ENCODE results near the gene MACROD2. TPM values are rescaled to one million over a fixed set of nuclear protein-coding genes. Genes with fewer than 3 reads are reported as not detected.

Gene MACROD2
- total RNA-seq, 4 donors from 2014 or later: 4.0 to 14.1 (median 10.4) TPM

DNA sequence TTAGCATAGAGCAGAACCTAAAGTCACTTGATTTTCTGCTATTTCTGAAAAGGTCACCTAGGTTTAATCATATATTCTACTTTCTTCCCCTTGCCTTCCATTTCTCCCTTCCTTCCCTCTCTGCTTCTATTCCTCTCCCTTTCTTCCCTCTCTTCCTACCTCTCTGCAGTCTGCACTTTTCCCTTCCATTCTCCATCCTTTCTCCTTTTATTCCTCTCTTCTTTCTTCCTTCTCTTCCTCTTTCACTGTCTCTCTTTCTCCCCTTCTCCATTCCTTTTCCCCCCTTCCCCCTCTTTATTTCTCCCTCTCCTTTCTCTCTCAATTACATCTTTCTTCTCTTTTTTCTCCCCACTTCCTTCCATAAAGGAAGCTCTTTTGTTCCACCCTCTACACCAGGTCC, 1391.9 kb downstream of the MACROD2 start:
- Histone ChIP-seq H3K27me3 (no peaks in the 10 kb centered on the region), H3K36me3 (no peaks in the 10 kb centered on the region), H3K4me1 (no peaks in the 10 kb centered on the region), H3K27ac (no peak overlapping the region), H3K9me3 (no peaks in the 10 kb centered on the region), H3K4me3 (no peak overlapping the region)
- DNase-seq (ENCODE audit: low spot score in 2 of 2): no peak
- TF ChIP-seq, protein P1, sequence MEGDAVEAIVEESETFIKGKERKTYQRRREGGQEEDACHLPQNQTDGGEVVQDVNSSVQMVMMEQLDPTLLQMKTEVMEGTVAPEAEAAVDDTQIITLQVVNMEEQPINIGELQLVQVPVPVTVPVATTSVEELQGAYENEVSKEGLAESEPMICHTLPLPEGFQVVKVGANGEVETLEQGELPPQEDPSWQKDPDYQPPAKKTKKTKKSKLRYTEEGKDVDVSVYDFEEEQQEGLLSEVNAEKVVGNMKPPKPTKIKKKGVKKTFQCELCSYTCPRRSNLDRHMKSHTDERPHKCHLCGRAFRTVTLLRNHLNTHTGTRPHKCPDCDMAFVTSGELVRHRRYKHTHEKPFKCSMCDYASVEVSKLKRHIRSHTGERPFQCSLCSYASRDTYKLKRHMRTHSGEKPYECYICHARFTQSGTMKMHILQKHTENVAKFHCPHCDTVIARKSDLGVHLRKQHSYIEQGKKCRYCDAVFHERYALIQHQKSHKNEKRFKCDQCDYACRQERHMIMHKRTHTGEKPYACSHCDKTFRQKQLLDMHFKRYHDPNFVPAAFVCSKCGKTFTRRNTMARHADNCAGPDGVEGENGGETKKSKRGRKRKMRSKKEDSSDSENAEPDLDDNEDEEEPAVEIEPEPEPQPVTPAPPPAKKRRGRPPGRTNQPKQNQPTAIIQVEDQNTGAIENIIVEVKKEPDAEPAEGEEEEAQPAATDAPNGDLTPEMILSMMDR (IDR thresholded peaks at IDR 0.05): no peak
- TF ChIP-seq EP300 (IDR thresholded peaks at IDR 0.05) (no peak), POLR2A (IDR thresholded peaks at IDR 0.05) (no peak)

DNA sequence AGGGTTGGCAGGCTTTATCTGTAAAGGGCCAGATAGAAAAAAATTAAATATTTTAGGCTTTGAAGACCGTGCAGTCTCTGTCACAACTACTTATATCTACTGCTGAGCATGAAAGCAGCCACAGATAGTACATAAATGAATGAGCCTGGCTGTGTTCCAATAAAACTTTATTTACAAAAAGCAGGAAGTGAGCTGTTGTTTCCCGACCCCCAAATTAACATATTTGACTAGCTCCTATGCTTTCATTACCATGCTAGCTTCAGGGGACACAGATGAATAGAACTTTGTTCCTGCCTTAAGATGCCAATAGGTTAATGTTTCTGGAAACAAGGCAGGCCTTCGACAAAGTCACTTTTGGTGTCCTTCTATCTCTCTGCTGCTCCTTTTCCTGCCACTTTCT, 1400.1 kb downstream of the MACROD2 start:
- Histone ChIP-seq H3K9me3 (no peaks in the 10 kb centered on the region), H3K36me3 (no peaks in the 10 kb centered on the region), H3K4me1 (no peaks in the 10 kb centered on the region), H3K27me3 (no peaks in the 10 kb centered on the region), H3K27ac (no peak overlapping the region), H3K4me3 (no peak overlapping the region)
- WGBS, 2 donors: 56 to 62% methylated on average over 3 of the region's 3 CpGs
- TF ChIP-seq, protein P1 (IDR thresholded peaks at IDR 0.05): no peak
- TF ChIP-seq POLR2A (IDR thresholded peaks at IDR 0.05) (no peak), EP300 (IDR thresholded peaks at IDR 0.05) (no peak)
- no peak for DNase-seq (ENCODE audit: low spot score in 2 of 2)

DNA sequence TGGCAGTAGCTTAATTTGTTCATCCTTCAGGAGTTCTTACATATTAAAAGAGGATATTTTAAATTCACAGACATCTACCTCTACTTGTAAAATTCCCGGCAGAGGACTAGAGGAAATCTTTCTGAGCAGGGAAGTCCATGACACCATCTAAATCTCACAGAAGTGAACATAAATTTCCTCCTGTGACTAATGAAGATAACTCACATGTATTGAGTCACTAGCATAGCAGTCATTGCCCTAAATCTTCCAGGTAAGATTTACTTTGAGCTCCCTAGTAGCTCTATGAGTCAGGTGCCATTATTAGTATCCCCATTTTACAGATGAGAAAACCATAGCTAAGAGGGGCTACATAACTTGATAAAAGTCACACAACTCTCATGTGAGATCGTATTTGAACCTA, 1400.7 kb downstream of the MACROD2 start:
- TF ChIP-seq, protein P1 (IDR thresholded peaks at IDR 0.05): no peak
- no peak for TF ChIP-seq POLR2A (IDR thresholded peaks at IDR 0.05)
- no peak for TF ChIP-seq EP300 (IDR thresholded peaks at IDR 0.05)
- Histone ChIP-seq H3K27ac (no peak overlapping the region), H3K27me3 (no peaks in the 10 kb centered on the region), H3K36me3 (no peaks in the 10 kb centered on the region), H3K4me3 (no peak overlapping the region), H3K4me1 (no peaks in the 10 kb centered on the region), H3K9me3 (no peaks in the 10 kb centered on the region)
- 96 to 98% methylated on average over 2 of the region's 2 CpGs for WGBS, 2 donors
- DNase-seq (ENCODE audit: low spot score in 2 of 2): no peak

DNA sequence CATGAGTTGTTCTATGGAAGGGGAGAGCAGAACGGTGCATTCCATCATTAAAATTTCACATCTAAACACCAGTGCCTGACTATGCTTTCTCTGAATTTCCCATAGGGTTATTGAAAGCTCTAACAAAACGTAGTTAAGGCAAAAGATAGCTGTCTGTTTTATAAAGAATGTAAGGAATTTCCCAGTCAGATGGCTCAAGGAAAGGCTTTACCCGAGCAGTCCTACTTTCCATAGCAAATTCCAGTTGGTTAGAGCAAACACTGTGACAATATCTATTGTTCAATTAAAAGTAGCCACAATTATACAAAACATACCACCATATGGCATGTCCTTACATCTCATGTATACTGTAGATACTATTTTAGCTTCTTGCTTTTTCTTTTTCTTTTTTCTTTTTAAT, 1401.6 kb downstream of the MACROD2 start:
- H3K9me3 ChIP-seq: no peaks in the 10 kb centered on the region
- DNase-seq (ENCODE audit: low spot score in 2 of 2): no peak
- no peak for TF ChIP-seq POLR2A (IDR thresholded peaks at IDR 0.05)
- TF ChIP-seq, protein P1 (IDR thresholded peaks at IDR 0.05): no peak
- no peak for TF ChIP-seq EP300 (IDR thresholded peaks at IDR 0.05)
- 30 to 31% methylated on average over 3 of the region's 3 CpGs for WGBS, 2 donors
- no peak overlapping the region for H3K27ac ChIP-seq
- no peak overlapping the region for H3K4me3 ChIP-seq
- H3K36me3 ChIP-seq: no peaks in the 10 kb centered on the region
- no peaks in the 10 kb centered on the region for H3K27me3 ChIP-seq
- H3K4me1 ChIP-seq: no peaks in the 10 kb centered on the region

DNA sequence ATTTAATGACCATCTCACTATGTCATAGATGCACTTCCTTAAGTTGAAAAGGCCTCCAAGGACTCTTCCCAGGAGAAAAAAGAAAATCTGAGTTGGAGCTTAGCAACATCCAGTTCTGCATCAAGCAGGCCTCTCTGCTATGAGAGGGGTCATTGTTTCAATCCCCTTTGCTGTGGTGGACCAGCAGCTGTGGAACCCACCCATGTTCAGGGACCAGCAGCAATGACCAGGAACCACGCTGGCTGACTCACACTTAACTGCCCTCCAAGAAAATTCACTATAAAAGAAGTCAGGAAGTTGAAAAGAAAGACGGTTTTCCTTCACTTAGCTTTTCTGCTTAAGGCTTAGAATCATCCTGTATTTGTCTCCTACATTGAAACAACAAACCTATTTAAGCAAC, 1404.5 kb downstream of the MACROD2 start:
- H3K4me1 ChIP-seq: no peaks in the 10 kb centered on the region
- DNase-seq (ENCODE audit: low spot score in 2 of 2): no peak
- TF ChIP-seq EP300 (IDR thresholded peaks at IDR 0.05): no peak
- TF ChIP-seq, protein P1 (IDR thresholded peaks at IDR 0.05): no peak
- no peak for TF ChIP-seq POLR2A (IDR thresholded peaks at IDR 0.05)
- WGBS, 2 donors: 54 to 64% methylated on average over 2 of the region's 2 CpGs
- H3K27me3 ChIP-seq: no peaks in the 10 kb centered on the region
- H3K27ac ChIP-seq: no peak overlapping the region
- H3K9me3 ChIP-seq: peaks cover 0 to 8% (median 0%) of the 10 kb centered on the region in 4 donors
- no peak overlapping the region for H3K4me3 ChIP-seq
- H3K36me3 ChIP-seq: no peaks in the 10 kb centered on the region

All from tibial nerve (tissue), 4 donors.